GM18867 (cell line): ENCODE data around the gene TBATA.

Source experiments
- ATAC-seq: cut with Tn5 transposase; IDR thresholded peaks from one replicate; pipeline ENCODE4 v1.9.1; 2021; ENCODE audit warnings: mild to moderate bottlenecking, moderate library complexity; ENCODE audit not compliant: unreplicated experiment

TBATA gene

GRCh38 chr10:70763567-70763966 lies 21.6 kb downstream of the TBATA start:
- ATAC-seq: no peak

- ATAC-seq: no peak
These were observed 22.6 kb downstream of the TBATA start for GRCh38 chr10:70762441-70763175.

DNA sequence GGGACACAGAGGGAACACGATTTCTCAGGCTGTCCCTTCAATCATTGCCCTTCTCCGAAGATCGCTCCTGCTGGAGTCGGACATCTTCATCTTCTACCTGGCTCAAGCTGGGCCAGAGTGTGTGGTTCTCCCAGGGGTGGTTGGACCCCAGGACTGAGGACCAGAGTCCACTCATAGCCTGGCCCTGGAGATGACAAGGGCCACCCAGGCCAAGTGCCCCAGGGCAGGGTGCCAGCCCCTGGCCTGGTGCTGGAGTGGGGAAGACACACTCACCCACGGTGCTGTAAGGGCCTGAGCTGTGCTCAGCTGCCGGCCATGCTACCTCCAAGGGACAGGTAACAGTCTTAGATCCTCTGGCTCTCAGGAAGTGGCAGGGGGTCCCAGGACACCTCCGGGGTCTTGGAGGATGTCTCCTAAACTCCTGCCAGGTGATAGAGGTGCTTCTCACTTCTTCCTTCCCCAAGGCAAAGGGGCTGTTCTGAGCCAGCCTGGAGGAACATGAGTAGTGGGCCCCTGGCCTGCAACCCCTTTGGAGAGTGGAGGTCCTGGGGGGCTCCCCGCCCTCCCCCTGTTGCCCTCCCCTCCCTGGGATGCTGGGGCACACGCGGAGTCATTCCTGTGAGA lies 23.3 kb downstream of the TBATA start:
- ATAC-seq: no peak

DNA sequence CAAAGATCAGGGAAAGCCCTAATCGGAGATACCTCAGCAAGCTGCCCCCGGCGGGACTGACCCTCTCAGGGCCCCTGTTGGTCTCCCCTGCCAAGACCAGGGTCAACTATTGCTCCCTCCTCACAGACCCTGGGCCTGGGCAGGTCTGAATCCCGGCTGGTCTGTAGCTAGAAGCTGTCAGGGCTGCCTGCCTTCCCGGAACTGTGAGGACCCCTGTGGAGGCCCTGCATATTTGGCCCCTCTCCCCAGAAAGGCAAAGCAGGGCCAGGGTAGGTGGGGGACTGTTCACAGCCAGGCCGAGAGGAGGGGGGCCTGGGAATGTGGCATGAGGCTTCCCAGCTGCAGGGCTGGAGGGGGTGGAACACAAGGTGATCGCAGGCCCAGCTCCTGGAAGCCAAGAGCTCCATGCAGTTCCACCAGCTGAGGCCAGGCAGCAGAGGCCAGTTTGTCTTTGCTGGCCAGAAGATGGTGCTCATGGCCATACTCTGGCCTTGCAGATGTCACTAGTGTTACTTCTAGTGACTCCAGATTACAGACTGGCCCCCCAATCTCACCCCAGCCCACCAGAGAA lies 24.1 kb downstream of the TBATA start:
- ATAC-seq: no peak

DNA sequence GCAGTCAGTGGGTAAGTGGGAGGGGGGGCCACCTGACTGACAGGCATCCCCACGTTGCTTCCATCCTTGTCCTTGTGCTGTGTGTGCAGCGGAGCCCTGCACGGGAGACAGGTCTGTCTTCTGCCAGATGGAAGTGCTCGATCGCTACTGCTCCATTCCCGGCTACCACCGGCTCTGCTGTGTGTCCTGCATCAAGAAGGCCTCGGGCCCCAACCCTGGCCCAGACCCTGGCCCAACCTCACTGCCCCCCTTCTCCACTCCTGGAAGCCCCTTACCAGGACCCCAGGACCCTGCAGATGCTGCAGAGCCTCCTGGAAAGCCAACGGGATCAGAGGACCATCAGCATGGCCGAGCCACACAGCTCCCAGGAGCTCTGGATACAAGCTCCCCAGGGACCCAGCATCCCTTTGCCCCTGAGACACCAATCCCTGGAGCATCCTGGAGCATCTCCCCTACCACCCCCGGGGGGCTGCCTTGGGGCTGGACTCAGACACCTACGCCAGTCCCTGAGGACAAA lies 24.8 kb downstream of the TBATA start:
- no peak for ATAC-seq

GRCh38 chr10:70759781-70760180 lies 25.4 kb downstream of the TBATA start:
- ATAC-seq: no peak

DNA sequence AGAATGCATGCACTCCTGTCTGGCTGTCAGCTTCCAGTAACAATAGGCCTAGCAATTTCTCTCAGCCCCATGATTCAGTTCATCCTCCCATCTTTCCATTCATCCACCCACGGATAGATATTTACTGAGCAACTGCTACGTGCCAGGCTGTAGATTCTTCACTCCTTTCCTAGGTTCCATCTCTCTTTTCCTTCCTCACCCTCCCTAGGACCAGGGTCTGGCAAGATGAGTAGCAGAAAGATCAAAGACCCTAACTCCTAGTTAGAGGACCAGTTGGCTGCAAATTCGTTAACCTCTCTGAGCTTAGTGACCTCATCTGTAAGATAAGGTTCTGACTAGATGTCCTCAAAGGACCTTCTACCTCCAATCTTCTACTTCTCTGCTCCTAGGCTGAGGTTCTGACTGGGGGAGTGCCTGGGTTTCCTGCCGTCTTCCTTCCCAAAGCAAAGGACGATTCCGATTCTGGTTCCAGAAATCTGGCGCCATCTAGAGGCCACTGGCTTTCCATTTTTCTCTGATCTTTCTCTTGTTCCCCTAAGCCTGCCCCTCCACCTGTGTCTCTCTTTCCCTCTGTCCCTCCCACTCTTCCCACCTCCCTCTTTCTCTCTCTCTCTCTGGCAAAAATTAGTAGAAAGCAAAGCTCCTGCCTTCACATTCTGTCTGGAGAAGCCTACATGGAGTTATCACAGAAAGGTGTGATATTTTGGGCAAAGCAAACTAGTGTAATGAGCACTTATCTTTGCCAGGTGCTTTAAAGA lies 26.2 kb downstream of the TBATA start:
- no peak for ATAC-seq

GRCh38 chr10:70757856-70758255 lies 27.3 kb downstream of the TBATA start:
- ATAC-seq: no peak

DNA sequence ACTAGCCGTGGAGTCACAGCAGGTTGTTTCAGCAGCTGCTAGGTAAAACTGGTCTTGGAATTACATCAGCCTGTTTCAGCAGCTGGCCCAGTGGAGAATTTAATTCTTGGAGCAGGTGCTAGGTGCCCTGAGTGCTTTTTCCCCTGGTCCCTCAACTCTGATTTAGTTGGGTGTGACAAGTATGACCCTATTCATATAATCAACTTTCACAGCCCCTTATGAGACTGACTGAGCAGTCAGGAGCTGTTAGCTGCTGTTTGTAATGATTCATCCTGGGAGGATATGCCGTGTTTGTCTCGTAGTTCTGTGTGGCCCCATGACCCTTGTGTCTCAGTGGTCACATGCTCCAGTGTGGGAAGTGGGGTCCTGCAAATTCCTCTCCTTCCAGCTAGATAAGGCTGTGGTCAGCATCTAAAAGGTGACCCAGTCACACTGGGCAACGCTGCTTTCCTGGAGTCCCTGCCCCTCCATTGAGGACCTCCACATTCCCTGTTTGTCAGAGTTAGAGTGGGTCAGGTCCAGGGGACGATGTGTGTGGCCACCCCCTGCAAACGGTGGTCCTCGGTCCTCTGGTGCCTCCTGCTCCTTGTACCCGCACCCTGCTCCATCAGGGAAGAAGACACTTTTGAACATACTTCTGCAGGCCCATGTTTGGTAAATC lies 28.3 kb downstream of the TBATA start:
- no peak for ATAC-seq

- ATAC-seq: no peak
These were observed 31.1 kb downstream of the TBATA start for GRCh38 chr10:70753841-70754621.

- ATAC-seq: no peak
These were observed 32.0 kb downstream of the TBATA start for GRCh38 chr10:70753026-70753663.

GRCh38 chr10:70752571-70752970 lies 32.6 kb downstream of the TBATA start:
- ATAC-seq: no peak

DNA sequence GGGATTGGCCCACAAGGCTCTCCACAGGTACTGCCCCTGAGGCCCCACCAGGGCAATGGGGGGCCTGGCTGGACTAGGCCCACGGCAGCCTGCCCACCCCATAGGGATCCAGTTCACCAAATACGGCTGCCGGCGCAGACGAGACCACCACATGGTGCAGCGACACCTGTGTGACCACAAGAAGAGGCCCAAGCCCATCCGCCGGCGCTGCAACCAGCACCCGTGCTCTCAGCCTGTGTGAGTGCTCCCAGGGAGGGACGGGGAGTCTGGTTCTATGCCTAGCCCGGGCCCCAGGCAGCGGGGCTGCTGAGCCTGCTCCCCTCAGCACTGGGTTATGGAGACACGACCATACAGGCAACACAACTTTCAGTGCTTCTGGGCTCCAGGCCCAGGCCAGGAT lies 33.2 kb downstream of the TBATA start:
- no peak for ATAC-seq

GRCh38 chr10:70751356-70751755 lies 33.8 kb downstream of the TBATA start:
- ATAC-seq: no peak

DNA sequence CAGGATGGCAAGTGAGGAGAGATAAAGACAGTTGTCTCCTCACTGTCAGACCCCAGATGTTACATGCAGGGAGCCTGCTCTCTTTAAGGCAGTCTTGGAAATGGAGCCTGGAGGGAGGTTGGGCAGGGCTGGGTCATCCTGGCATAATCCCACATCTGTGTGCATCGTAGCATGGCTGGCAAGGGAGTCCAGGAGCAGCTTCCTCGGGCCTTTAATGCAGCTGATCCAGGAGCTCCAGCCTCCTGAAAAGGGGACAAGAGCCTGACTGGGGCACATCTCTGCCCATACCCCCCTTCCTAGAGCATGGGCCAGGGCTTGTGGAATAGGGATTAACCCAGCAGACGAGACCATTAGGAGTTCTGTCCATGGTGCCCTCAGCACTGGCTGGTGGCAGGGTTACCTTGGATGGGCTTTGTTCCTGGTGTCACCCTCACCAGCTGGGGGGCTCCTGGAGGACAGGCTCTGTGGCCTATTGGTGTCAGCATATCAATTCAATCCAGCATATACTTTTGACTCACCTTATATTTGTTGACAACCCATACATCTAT lies 34.9 kb downstream of the TBATA start:
- ATAC-seq: no peak

GRCh38 chr10:70749756-70750155 lies 35.4 kb downstream of the TBATA start:
- ATAC-seq: no peak

DNA sequence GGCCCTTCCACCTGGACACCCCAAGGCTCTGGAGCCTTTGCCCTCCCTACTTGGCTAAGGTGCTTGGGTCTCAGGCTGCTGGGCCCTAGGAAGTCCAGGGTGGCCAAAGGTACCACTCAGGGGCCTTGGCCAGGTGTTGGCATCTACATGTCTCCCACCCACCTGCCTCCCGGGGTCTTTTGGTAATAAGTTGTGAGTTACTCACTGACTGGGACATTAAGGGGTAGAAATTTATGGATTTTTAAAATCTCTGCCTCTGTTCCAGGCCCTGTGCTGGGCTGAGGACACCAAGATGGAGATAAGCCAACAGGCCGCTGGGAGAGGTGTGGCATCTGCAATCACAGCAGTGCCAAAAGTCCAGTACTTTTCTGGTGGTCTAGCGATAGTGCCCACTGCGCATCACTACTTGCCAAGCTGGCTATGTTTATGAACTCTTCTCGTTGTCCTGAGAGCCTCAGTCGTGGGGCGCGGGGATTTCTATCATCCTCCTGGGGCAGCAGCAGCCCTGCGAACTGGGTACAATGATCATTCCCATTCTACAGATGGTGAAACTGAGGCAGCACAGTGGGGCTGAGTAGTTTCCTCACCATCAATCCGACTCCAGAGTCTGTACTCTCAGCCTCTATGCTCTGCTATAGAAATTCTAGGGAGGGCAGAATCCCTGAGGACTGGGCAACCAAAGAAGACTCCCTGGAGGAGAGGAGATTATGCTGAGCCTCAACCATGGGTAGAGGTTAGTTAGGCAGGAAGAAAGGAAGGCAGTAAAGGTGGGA lies 36.2 kb downstream of the TBATA start:
- no peak for ATAC-seq

DNA sequence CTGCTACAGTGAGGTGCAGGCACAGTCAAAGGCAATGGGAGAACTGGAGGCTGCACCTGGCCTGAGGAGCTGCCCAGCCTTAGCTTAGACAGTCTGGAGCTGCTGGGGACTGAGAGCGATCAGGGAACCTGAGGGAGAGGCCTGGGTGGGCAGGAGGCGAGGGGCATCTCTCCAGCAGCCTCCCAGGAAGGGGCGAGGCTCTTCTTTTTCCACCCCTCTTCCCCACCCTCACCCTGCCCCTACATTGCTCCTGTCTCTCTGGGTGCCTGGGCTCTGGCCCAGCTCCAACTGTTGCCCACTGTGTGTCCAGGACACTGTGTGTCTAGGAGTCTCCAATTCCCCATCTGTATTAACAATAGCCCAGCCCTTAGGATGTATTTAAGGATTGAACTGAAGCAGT lies 36.9 kb downstream of the TBATA start:
- ATAC-seq: no peak
